Kidney (tissue), 14 donors: ENCODE results near the gene KLRF2. TPM values are rescaled to one million over a fixed set of nuclear protein-coding genes. Genes with fewer than 3 reads are reported as not detected.

Source experiments
- DNase-seq, 5 donors: peaks; one replicate each; pipeline ENCODE4 v3.0.0-alpha.2; 2013 to 2020
- FAIRE-seq: peaks from 2 replicates; lab custom pipeline; 2012; peaks lifted over from hg19 to GRCh38; lab: Jason Lieb, UNC
- H3K27ac ChIP-seq, 2 donors: one replicate each; pipeline ENCODE4 v1.7.0; 2013; ENCODE audit warnings: low read depth in 2 of 2, low read length in 2 of 2, inconsistent platforms in 1 of 2
- H3K27me3 ChIP-seq: one replicate; pipeline ENCODE4 v1.7.1; 2013; ENCODE audit warnings: low read length, inconsistent platforms; ENCODE audit not compliant: control insufficient read depth, insufficient read depth
- H3K36me3 ChIP-seq, 3 donors: one replicate each; pipeline versions ENCODE4 v1.7.0 to v1.7.1; 2013; ENCODE audit warnings: low read length in 3 of 3, control low read depth in 1 of 3, inconsistent platforms in 1 of 3; ENCODE audit not compliant: insufficient read depth in 3 of 3, control insufficient read depth in 2 of 3
- H3K4me1 ChIP-seq, 3 donors: one replicate each; pipeline versions ENCODE4 v1.7.0 to v1.7.1; 2013; ENCODE audit warnings: low read length in 3 of 3, inconsistent platforms in 1 of 3, low read depth in 1 of 3; ENCODE audit not compliant: control insufficient read depth in 2 of 3, insufficient read depth in 2 of 3
- H3K4me3 ChIP-seq, 3 donors: one replicate each; pipeline versions ENCODE4 v1.7.0 to v1.8.1; 2013; ENCODE audit warnings: low read length in 3 of 3, control low read depth in 1 of 3, inconsistent platforms in 1 of 3
- H3K9ac ChIP-seq, 3 donors: one replicate each; pipeline versions ENCODE4 v1.7.0 to v1.7.1; 2013; ENCODE audit warnings: low read length in 3 of 3, control low read depth in 1 of 3, inconsistent platforms in 1 of 3
- H3K9me3 ChIP-seq, 3 donors: one replicate each; pipeline versions ENCODE4 v1.7.0 to v1.7.1; 2013; ENCODE audit warnings: low read length in 3 of 3, control low read depth in 1 of 3, inconsistent platforms in 1 of 3; ENCODE audit not compliant: control insufficient read depth in 2 of 3, insufficient read depth in 1 of 3
- CTCF ChIP-seq: IDR thresholded peaks from 3 replicates; pipeline ENCODE4 v1.5.1; 2012; ENCODE audit warnings: mild to moderate bottlenecking, moderate library complexity, borderline replicate concordance; ENCODE audit not compliant: insufficient read depth; ENCODE audit errors: extremely low read depth
- intact Hi-C: fragments of 100-400 bp; cut with DNase I; formaldehyde crosslinking; loops from one replicate; pipeline ENCODE4 v1.11.1; 2022
- polyA plus RNA-seq: library from polyadenylated mRNA; stranded (reverse); fragments of 350-450 nt; fragmentation: Illumina TruSeq; extraction: RNeasy Lipid Tissue Mini Kit (QIAGEN cat#74804); gene quantifications from one replicate; pipeline ENCODE4 v1.2.3, GENCODE V29; 2014; ENCODE audit warnings: low read depth, low replicate concordance; ENCODE audit not compliant: insufficient read depth
- total RNA-seq: library from RNA; stranded (reverse); fragmentation: NEBNext Ultra II Directional; extraction: Animal tissue kit (Norgen Biotek cat#: 25700); gene quantifications from one replicate; pipeline ENCODE4 v1.2.1, GENCODE V29; 2021
- donor health status: control.
- donor health status: control.
- donor health status: control.
- donor health status: control.
- donor health status: control.
- donor health status: DM: yes; HTN: yes; CAD: no.
- donor health status: Normal renal cell carcinoma (clear cell type).

The KLRF2 gene
- total and polyA plus RNA-seq, 2 donors from 2014 or later, result not detected

- H3K36me3 ChIP-seq, result no peaks in the 10 kb centered on the region
- FAIRE-seq (no peak), DNase-seq (no peak)
- no peaks in the 10 kb centered on the region for H3K4me1 ChIP-seq
- no peak overlapping the region for H3K27ac ChIP-seq
- no peak for TF ChIP-seq CTCF
- no peaks in the 10 kb centered on the region for H3K27me3 ChIP-seq
- no peaks in the 10 kb centered on the region for H3K9me3 ChIP-seq
- peak overlapping the region in 2 of 3 donors; percentile 28 to 47 for H3K4me3 ChIP-seq
- H3K9ac ChIP-seq, result peak overlapping the region in 1 of 3 donors; percentile 17
- intact Hi-C loops, result no loop called here
These were observed 13.8 kb upstream of the KLRF2 start for GRCh38 chr12:9867531-9867930.

- peak overlapping the region in 1 of 3 donors; percentile 57 for H3K9ac ChIP-seq
- H3K27ac ChIP-seq, result peak overlapping the region; percentile 40 to 58
- H3K36me3 ChIP-seq, result no peaks in the 10 kb centered on the region
- DNase-seq (no peak), FAIRE-seq (no peak)
- H3K9me3 ChIP-seq, result no peaks in the 10 kb centered on the region
- intact Hi-C loops, result no loop called here
- H3K27me3 ChIP-seq, result no peaks in the 10 kb centered on the region
- no peak for TF ChIP-seq CTCF
- H3K4me1 ChIP-seq, result no peaks in the 10 kb centered on the region
- peak overlapping the region; percentile 24 to 69 (median 38) for H3K4me3 ChIP-seq
These were observed 12.9 kb upstream of the KLRF2 start for GRCh38 chr12:9868311-9868801.

GRCh38 chr12:9868951-9869306 is 12.4 kb upstream of the KLRF2 start:
- peak overlapping the region in 1 of 3 donors; percentile 57 for H3K9ac ChIP-seq
- FAIRE-seq (no peak), DNase-seq (no peak)
- no peaks in the 10 kb centered on the region for H3K36me3 ChIP-seq
- H3K27ac ChIP-seq, result peak overlapping the region; percentile 40 to 84
- no peaks in the 10 kb centered on the region for H3K9me3 ChIP-seq
- intact Hi-C loops, result no loop called here
- no peaks in the 10 kb centered on the region for H3K4me1 ChIP-seq
- H3K27me3 ChIP-seq, result no peaks in the 10 kb centered on the region
- no peak for TF ChIP-seq CTCF
- H3K4me3 ChIP-seq, result peak overlapping the region in 2 of 3 donors; percentile 38 to 69
